Measurements from ENCODE around the gene NRF1. TPM values are rescaled to one million over a fixed set of nuclear protein-coding genes. Genes with fewer than 3 reads are reported as not detected.

Gene NRF1
- total RNA-seq, 1 donor from 2014 or later, result 3.1 TPM

DNA sequence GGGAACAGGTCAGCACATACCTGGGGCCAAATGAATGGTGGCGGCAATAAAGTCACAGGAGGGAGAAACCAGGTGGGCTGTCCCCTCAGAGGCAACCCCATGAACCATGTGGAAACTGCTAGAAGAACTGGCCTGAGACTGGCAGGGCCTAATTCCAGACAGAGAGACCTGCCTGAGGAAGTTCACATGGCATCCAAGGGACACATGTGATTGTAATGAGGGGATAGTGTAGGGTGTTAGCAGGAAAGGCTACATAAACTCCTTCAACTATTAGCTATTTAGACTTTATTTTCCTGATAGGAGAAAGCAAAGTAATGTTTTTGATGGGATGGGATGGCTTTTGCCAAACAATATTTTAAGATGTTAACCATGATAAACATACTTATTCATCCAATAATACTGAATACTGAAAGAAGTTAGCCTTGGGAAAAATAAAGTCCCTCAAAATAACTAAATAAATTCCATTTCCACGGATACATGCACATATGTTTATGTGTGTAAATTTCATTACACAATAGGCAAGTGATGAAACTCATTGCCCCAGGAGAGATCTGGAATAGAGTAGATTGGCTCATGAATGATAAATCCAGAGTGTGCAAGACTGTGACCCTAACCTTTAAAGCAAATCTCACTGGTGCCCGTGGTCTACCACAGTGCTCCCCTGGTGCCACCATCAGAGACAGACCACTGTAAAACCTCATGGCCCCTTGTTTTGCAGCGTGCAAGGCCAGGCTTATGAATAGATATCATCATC lies 137.0 kb downstream of the NRF1 start:
- Histone ChIP-seq H3K27ac (no peak overlapping the region), H3K4me3 (no peak overlapping the region), H3K36me3 (peaks cover 17 to 26% of the 10 kb centered on the region in 2 donors), H3K9me3 (no peaks in the 10 kb centered on the region), H3K27me3 (no peaks in the 10 kb centered on the region), H3K4me1 (no peaks in the 10 kb centered on the region)
- TF ChIP-seq, protein P1, sequence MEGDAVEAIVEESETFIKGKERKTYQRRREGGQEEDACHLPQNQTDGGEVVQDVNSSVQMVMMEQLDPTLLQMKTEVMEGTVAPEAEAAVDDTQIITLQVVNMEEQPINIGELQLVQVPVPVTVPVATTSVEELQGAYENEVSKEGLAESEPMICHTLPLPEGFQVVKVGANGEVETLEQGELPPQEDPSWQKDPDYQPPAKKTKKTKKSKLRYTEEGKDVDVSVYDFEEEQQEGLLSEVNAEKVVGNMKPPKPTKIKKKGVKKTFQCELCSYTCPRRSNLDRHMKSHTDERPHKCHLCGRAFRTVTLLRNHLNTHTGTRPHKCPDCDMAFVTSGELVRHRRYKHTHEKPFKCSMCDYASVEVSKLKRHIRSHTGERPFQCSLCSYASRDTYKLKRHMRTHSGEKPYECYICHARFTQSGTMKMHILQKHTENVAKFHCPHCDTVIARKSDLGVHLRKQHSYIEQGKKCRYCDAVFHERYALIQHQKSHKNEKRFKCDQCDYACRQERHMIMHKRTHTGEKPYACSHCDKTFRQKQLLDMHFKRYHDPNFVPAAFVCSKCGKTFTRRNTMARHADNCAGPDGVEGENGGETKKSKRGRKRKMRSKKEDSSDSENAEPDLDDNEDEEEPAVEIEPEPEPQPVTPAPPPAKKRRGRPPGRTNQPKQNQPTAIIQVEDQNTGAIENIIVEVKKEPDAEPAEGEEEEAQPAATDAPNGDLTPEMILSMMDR (IDR thresholded peaks at IDR 0.05), result no peak
- intact Hi-C loops (cut with DNase I), result no loop called here
- DNase-seq (ENCODE audit: low spot score in 2 of 2), result no peak

DNA sequence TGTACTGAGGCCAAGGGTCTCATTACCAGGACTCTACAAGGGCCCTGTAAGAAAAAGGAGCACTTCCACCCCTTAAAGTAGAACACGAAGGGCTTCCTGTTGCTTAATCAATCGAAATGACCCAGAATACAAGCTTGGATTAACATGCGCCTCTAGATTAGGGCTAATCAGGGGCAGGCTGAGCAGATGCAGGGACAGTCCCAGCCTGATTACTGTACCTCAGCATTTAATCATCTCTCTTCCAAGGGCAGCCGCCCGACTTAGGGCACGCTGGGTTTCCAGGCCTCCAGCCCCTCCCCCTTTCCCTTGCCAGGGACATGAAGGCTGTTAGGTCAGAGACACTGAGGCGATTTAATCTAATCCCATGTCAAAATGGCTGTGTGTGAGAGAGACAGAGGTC lies 138.6 kb downstream of the NRF1 start:
- TF ChIP-seq, protein P1 (IDR thresholded peaks at IDR 0.05), result no peak
- peaks cover 15 to 25% of the 10 kb centered on the region in 2 donors for H3K36me3 ChIP-seq
- intact Hi-C loops (cut with DNase I), result no loop called here

DNA sequence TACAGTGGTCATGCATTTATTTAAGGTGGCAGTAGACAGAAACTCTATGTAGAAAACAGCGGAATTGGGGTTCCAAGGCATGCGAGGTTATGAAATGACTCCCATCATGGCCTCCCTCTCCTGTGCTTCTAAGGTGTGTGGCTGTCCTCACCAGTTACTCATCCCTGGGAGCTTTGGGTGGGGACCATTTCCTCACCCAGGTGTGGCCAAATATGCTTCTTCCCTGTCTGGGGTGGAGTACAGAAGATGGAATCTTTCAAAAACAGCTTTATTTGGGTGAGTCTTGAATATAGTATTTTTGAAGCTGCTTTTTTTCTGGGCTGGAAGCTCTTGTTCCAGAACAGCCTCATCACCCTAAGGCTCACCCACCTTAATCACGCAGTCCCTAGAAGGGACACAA lies 139.0 kb downstream of the NRF1 start:
- Histone ChIP-seq H3K4me3 (no peak overlapping the region), H3K9me3 (no peaks in the 10 kb centered on the region), H3K36me3 (peaks cover 17 to 27% of the 10 kb centered on the region in 2 donors), H3K27me3 (no peaks in the 10 kb centered on the region), H3K4me1 (no peaks in the 10 kb centered on the region), H3K27ac (no peak overlapping the region)
- no peak for DNase-seq (ENCODE audit: low spot score in 2 of 2)
- TF ChIP-seq, protein P1 (IDR thresholded peaks at IDR 0.05), result no peak
- intact Hi-C loops (cut with DNase I), result no loop called here

More for the DNA sequence above, 138.6 kb downstream of the NRF1 start:
- H3K27me3 ChIP-seq, result no peaks in the 10 kb centered on the region
- no peak for DNase-seq (ENCODE audit: low spot score in 2 of 2)
- no peak overlapping the region for H3K27ac ChIP-seq
- no peak overlapping the region for H3K4me3 ChIP-seq
- no peaks in the 10 kb centered on the region for H3K4me1 ChIP-seq
- no peaks in the 10 kb centered on the region for H3K9me3 ChIP-seq

DNA sequence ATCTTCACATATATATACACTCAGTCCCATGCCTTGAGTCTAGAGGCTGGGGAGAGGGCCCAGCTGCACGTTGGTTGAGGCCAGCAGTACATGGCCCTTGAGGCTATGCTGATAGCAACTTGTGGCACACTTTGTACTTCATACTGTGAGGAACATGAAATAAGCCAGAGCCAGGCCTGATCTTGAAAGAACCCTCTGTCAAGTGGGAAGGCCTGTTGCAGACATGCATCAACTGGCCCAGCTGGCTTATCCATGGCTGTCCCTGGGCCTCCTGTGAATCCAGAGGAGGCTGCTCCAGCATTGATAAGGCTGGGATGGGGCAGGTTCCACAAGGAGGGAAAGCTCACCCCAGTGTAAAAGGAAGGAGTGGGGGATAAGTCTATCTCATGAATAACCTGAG lies 140.4 kb downstream of the NRF1 start:
- Histone ChIP-seq H3K4me3 (no peak overlapping the region), H3K36me3 (peaks cover 19 to 39% of the 10 kb centered on the region in 2 donors), H3K27me3 (no peaks in the 10 kb centered on the region), H3K27ac (no peak overlapping the region), H3K4me1 (no peaks in the 10 kb centered on the region), H3K9me3 (no peaks in the 10 kb centered on the region)
- TF ChIP-seq, protein P1 (IDR thresholded peaks at IDR 0.05), result no peak
- DNase-seq (ENCODE audit: low spot score in 2 of 2), result no peak
- intact Hi-C loops (cut with DNase I), result no loop called here

DNA sequence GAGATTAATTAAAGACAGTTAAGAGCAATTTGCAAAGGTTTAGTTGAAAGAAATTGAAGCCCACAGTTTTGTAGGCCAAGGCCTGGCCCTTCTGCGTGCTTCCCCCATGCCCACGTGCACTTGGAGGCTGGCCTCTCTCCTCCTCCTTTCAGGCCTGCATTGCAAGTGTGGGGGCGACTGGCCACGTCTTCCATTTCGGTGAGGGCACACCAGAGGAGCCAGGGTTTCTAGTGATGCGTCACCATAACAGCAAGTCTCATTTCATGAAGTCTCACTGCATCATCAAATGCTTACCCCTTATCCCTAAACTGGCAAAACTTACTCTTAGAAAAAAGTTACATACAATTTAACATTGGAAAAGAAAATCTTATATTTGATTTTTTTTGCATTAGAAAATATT lies 141.2 kb downstream of the NRF1 start:
- no peaks in the 10 kb centered on the region for H3K27me3 ChIP-seq
- H3K36me3 ChIP-seq, result peaks cover 18 to 33% of the 10 kb centered on the region in 2 donors
- intact Hi-C loops (cut with DNase I), result no loop called here
- no peak overlapping the region for H3K27ac ChIP-seq
- no peak for DNase-seq (ENCODE audit: low spot score in 2 of 2)
- TF ChIP-seq, protein P1 (IDR thresholded peaks at IDR 0.05), result no peak
- no peaks in the 10 kb centered on the region for H3K4me1 ChIP-seq
- H3K4me3 ChIP-seq, result no peak overlapping the region
- H3K9me3 ChIP-seq, result no peaks in the 10 kb centered on the region
